ENCODE data around the gene ANKZF1. TPM values are rescaled to one million over a fixed set of nuclear protein-coding genes. Genes with fewer than 3 reads are reported as not detected.

ANKZF1 gene
- polyA plus RNA-seq, 1 experiment: 22.0 TPM

DNA sequence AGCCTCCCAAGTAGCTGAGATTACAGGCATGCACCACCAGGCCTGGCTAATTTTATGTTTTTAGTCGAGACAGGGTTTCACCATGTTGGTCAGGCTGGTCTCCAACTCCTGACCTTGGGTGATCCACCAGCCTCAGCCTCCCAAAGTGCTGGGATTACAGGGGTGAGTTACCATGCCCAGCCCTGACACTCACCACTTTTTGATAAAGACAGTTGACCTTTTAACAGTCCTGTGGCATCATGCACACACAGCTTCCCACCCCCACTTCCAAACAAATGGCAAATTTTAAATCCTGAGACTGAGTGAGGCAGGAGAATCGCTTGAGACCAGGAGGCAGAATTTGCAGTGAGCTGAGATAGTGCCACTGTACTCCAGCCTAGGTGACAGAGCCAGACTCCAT, 43.4 kb downstream of the ANKZF1 start:
- DNase-seq (ENCODE audit: low read depth, low spot score): no peak
- no peak overlapping the region for H3K27ac ChIP-seq (ENCODE audit: low read depth, low read length)
- CTCF ChIA-PET: interaction anchor here (1.1 to 1.6 kb wide), 3 partner anchors 19 to 113 kb away, joined by 3 to 4 read pairs (median 4); no protein-coding TSS in a partner anchor
- TF ChIP-seq, protein P1, sequence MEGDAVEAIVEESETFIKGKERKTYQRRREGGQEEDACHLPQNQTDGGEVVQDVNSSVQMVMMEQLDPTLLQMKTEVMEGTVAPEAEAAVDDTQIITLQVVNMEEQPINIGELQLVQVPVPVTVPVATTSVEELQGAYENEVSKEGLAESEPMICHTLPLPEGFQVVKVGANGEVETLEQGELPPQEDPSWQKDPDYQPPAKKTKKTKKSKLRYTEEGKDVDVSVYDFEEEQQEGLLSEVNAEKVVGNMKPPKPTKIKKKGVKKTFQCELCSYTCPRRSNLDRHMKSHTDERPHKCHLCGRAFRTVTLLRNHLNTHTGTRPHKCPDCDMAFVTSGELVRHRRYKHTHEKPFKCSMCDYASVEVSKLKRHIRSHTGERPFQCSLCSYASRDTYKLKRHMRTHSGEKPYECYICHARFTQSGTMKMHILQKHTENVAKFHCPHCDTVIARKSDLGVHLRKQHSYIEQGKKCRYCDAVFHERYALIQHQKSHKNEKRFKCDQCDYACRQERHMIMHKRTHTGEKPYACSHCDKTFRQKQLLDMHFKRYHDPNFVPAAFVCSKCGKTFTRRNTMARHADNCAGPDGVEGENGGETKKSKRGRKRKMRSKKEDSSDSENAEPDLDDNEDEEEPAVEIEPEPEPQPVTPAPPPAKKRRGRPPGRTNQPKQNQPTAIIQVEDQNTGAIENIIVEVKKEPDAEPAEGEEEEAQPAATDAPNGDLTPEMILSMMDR (IDR thresholded peaks at IDR 0.05; ENCODE audit: low read depth, low read length): no peak
- POLR2A ChIA-PET: no interaction called here
- no peak overlapping the region for H3K4me3 ChIP-seq (ENCODE audit: low read depth, low read length)
- no peaks in the 10 kb centered on the region for H3K9me3 ChIP-seq (ENCODE audit: control insufficient read depth, insufficient read depth, low read length)
- H3K27me3 ChIP-seq (ENCODE audit: control insufficient read depth, insufficient read depth, low read length): peaks cover 4% of the 10 kb centered on the region

DNA sequence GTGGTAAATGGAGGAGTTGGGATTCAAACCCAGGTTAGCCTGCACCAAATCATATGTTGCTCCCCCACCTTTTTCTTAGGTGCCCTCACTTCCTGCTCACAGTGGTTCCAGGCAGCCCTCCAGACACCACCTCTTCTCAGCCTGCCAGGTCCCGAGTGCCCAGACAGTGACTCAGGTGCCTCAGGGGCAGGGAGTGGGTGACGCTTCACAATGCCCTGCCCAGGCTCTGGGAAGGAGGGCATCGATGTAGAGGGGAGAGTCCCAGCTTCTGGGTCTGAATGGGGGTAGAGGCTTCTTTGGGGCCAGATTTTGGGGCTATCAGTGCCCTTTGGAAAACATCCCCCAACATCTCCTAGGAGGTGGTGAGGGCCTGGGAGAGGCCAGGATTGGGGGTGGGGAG, 44.3 kb downstream of the ANKZF1 start:
- DNase-seq (ENCODE audit: low read depth, low spot score): no peak
- ChIA-PET POLR2A (interaction anchor here (1.1 kb wide), 1 partner anchor 20 kb away, joined by 3 read pairs; the partner anchor contains the start of gene TUBA4A), CTCF (interaction anchor here (1.2 to 1.6 kb wide), 4 partner anchors 18 to 114 kb away, joined by 3 to 9 read pairs (median 4); no protein-coding TSS in a partner anchor)
- Histone ChIP-seq H3K4me3 (ENCODE audit: low read depth, low read length) (no peak overlapping the region), H3K9me3 (ENCODE audit: control insufficient read depth, insufficient read depth, low read length) (no peaks in the 10 kb centered on the region), H3K27me3 (ENCODE audit: control insufficient read depth, insufficient read depth, low read length) (peaks cover 4% of the 10 kb centered on the region), H3K27ac (ENCODE audit: low read depth, low read length) (peak overlapping the region; percentile 68)
- TF ChIP-seq, protein P1 (IDR thresholded peaks at IDR 0.05; ENCODE audit: low read depth, low read length): no peak

DNA sequence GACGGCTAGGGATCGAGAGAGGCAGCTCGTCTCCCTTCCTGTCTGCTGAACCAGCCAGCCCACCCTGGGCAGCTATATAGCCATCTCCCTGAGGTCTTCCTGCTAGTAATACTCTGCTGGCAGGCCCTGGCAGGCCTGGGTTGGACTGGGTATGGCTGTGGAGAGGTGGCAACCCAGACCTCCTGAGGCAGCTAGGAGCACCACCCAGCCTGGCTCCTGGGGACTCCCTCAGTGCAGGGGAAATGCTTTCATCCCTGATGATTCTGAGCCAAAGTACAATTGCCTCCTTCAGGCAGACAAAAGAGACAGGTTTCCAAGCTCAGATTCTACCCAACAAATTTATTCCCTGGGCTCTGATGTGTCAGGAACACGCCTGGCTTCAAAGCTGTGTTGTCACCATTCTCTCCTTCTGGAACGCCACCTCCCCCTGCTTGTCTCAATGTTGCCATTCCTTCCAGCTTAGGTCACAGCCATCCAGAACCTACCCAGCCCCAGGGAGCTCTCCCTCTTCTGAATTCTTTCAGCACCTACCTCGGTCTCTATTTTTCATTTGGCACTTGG, 44.8 kb downstream of the ANKZF1 start:
- TF ChIP-seq, protein P1 (IDR thresholded peaks at IDR 0.05; ENCODE audit: low read depth, low read length): no peak

DNA sequence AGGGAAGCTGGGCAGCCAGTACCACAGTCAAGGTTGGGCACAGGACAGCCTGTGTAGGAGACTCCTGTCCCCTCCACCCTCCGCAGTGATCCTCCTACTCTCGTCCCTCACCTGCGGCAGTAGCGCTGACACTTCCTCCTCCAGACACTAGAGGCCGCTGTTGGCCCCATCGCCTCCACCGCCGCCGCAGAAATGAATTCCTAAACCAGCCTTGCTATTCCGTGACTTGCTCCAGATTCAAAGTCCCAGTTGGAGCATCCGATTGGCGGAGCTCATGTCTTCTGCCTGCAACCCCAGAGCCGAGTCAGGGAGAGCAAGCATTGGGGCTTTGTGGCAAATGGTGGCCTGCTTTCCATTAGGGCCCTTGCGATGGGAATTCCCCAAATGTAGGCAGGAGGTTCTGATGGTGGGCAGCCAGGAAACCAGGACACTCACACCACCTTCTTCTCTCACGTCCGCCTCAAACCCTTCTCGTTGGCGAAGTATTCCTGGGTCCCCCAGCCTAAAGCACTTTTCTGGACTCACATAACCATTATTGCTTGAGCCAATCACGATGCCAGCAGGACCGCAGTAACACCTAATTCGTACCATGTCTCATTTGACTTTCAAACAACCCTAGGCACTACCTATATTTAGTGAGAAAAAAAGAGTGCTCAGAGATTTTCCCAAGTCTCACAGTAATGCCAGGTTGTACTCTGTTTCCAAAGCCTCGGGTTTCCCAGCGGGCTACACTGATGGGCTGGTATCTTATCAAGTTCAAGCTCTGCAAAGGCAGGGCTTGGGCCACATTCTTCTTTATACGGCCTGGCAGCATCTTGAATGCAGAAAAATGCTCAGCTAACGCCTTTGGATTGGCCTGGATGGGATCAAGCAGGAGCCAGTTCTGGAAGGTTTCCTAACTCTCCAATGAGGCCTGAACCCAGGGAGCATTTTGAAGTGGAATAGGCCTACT, 48.4 kb downstream of the ANKZF1 start:
- peak overlapping the region; percentile 90 for H3K27ac ChIP-seq (ENCODE audit: low read depth, low read length)
- ChIA-PET CTCF (interaction anchor here (0.6 to 9.0 kb wide), 32 partner anchors 11 to 896 kb away, joined by 3 to 115 read pairs (median 6); partner anchors contain the start of genes ANKZF1, ATG9A, GLB1L and SLC23A3), POLR2A (interaction anchor here (0.6 to 2.9 kb wide), 13 partner anchors 12 to 206 kb away, joined by 3 to 11 read pairs (median 6); partner anchors contain the start of genes ANKZF1, ATG9A, DNPEP and GLB1L)
- TF ChIP-seq, protein P1 (IDR thresholded peaks at IDR 0.05; ENCODE audit: low read depth, low read length): peak; percentile 98
- H3K9me3 ChIP-seq (ENCODE audit: control insufficient read depth, insufficient read depth, low read length): no peaks in the 10 kb centered on the region
- DNase-seq (ENCODE audit: low read depth, low spot score): peak; percentile 27
- no peaks in the 10 kb centered on the region for H3K27me3 ChIP-seq (ENCODE audit: control insufficient read depth, insufficient read depth, low read length)
- H3K4me3 ChIP-seq (ENCODE audit: low read depth, low read length): no peak overlapping the region

More for the DNA sequence above, 44.8 kb downstream of the ANKZF1 start:
- peak; percentile 37 for DNase-seq (ENCODE audit: low read depth, low spot score)
- peaks cover 4% of the 10 kb centered on the region for H3K27me3 ChIP-seq (ENCODE audit: control insufficient read depth, insufficient read depth, low read length)
- peak overlapping the region; percentile 68 for H3K27ac ChIP-seq (ENCODE audit: low read depth, low read length)
- ChIA-PET POLR2A (interaction anchor here (0.7 to 1.1 kb wide), 2 partner anchors 21 to 22 kb away, joined by 3 to 4 read pairs; partner anchors contain the start of genes TUBA4A and TUBA4B), CTCF (interaction anchor here (1.2 to 1.6 kb wide), 4 partner anchors 18 to 115 kb away, joined by 3 to 9 read pairs (median 4); no protein-coding TSS in a partner anchor)
- 0 out of 2 replicates have a peak overlapping the region, but pooled peaks have one; percentile 13 for H3K4me3 ChIP-seq (ENCODE audit: low read depth, low read length)
- no peaks in the 10 kb centered on the region for H3K9me3 ChIP-seq (ENCODE audit: control insufficient read depth, insufficient read depth, low read length)
